Uterus (tissue), 2 donors: ENCODE data around the gene RFK.

ENCODE experiments used
- CTCF ChIP-seq, 4 experiments: fragments of 200-600 bp in 2 of 4; fragments of 450-650 bp in 2 of 4; sonication (generic) in 2 of 4; IDR thresholded peaks; one replicate each; pipeline ENCODE4 v1.5.1; 2016 to 2019; ENCODE audit warnings: antibody characterized with exemption in 4 of 4, mild to moderate bottlenecking in 2 of 4, moderate library complexity in 1 of 4
- POLR2A ChIP-seq, 2 donors: fragments of 450-650 bp; IDR thresholded peaks; one replicate each; pipeline ENCODE4 v1.6.1; 2016; ENCODE audit warnings: antibody characterized with exemption in 2 of 2, mild to moderate bottlenecking in 1 of 2, moderate library complexity in 1 of 2

GRCh38 chr9:76369583-76369982 lies 24.6 kb downstream of the RFK start:
- TF ChIP-seq CTCF (IDR thresholded peaks at IDR 0.05): no peak
- TF ChIP-seq POLR2A (IDR thresholded peaks at IDR 0.05): no peak
